WI38 (cell line): ENCODE data around the gene HSF5.
"Not testable (repeated sequence)": the region's sequence is repeated elsewhere in the genome, so short reads cannot be mapped to it uniquely, and the experiment has no call there.

Source experiments
- H3K4me3 ChIP-seq: 2 replicates; pipeline ENCODE4 v1.5.1; 2011; ENCODE audit warnings: low read depth, mild to moderate bottlenecking, control low read depth, low read length
- TF ChIP-seq, protein P1 (sequence below): IDR thresholded peaks from 2 replicates; pipeline ENCODE4 v1.5.1; 2012; ENCODE audit warnings: low read depth, mild to moderate bottlenecking, control low read depth, low read length

Gene HSF5

DNA sequence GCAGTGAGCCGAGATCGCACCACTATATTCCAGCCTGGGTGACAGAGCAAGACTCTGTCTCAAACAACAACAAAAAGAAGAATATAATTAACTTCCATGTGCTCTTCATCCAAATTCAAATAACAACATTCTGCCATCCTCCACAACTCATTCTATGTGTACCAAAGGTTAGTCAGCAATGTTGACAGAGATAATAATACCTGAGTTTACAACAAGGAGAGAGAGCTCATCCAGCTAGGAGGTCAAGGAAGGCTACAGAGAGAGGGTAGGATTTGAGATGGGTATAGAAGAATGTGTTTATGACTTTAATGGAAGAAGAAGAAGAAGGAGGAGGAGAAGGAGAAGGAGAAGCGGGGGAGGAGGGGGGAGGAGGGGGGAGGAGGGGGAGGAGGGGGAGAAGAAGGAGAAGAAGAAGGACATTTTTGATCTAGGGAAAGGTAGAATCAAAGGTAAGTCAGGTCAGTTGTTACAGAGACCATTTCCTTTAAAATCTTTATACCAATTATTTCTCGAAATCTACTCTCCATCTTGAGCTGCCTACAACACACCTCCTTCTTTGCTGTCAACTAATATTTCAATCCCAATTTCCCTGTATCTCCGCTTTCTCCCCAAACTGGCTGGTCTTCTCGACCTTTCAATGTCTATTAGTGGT, 10.1 kb upstream of the HSF5 start:
- TF ChIP-seq, protein P1, sequence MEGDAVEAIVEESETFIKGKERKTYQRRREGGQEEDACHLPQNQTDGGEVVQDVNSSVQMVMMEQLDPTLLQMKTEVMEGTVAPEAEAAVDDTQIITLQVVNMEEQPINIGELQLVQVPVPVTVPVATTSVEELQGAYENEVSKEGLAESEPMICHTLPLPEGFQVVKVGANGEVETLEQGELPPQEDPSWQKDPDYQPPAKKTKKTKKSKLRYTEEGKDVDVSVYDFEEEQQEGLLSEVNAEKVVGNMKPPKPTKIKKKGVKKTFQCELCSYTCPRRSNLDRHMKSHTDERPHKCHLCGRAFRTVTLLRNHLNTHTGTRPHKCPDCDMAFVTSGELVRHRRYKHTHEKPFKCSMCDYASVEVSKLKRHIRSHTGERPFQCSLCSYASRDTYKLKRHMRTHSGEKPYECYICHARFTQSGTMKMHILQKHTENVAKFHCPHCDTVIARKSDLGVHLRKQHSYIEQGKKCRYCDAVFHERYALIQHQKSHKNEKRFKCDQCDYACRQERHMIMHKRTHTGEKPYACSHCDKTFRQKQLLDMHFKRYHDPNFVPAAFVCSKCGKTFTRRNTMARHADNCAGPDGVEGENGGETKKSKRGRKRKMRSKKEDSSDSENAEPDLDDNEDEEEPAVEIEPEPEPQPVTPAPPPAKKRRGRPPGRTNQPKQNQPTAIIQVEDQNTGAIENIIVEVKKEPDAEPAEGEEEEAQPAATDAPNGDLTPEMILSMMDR: no peak
- no peak overlapping the region for H3K4me3 ChIP-seq

DNA sequence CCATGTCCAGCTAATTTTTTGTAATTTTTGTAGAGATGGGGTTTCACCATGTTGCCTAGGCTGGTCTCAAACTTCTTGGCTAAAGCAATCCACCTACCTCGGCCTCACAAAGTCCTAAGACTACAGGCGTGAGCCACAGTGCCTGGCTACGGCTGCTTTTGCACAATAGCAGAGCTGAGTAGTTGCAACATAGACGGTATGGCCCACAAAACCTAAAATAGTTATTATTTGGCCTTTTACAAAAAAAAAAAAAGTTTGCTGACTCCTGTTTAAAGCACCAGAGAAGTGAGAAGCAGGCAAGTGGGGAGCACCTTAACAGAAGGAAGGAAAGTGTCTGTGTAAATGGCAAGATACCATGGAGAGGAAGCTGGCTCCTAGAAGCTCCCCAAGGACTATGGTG, 5.3 kb upstream of the HSF5 start:
- no peak overlapping the region for H3K4me3 ChIP-seq
- TF ChIP-seq, protein P1: no peak

DNA sequence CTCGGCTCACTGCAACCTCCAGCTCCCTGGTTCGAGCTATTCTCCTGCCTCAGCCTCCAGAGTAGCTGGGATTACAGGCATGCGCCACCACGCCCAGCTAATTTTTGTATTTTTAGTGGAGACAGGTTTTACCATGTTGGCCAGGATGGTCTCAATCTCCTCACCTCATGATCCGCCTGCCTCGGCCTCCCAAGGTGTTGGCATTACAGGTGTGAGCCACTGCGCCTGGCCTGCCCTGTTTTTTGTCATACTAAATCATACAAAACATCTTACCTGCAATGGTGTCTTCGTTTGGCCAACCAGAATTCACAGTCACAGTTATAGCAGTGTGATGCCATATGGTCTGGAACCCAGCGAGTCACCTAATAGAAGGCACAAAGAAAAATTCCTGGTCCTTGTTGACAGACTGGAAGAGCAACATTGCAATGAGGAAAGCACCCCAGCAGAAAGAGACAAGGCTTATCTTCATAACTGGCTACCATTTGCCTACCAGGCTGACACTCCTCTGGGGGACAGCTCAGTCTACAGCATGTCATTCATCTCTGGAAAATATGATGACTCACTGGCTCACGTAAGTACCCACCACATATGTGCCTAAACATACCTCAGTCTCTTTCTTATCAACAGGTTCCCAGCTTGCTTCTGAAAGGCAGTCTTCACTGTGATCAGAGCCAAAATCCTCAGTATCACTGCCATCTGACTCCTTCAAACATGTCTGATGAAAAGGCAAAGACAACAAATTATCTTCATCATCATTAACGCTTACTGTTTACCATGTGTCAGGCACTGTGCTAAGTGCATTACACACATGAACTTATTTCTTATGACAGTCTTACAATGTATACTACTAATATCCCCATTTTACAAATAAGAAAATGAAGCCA, 4.3 kb upstream of the HSF5 start:
- H3K4me3 ChIP-seq: no peak overlapping the region
- TF ChIP-seq, protein P1: no peak

DNA sequence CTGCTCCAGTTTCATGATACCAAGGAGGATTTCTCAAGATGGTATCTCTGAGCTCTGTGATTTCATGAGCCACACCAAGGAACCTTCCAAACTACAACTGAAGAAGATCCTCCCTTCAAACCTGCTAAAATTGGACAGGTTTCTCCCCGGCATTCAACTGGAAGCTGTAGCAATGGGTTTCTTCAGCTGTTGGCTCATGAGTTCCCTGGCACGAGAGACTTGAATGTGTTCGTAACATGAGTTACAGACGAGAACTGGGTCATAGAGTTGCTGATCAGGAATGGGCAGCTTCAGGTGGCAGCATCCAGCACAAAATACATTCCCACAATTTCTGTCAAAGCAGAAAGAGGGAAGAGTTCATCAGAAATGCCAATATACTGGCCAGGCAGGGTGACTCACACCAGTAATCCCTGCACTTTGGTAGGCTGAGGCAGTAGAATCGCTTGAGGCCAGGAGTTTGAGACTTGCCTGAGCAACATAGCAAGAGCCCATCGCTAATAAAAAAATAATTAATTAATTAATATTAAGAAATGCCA, 3.4 kb upstream of the HSF5 start:
- TF ChIP-seq, protein P1: no peak
- H3K4me3 ChIP-seq: no peak overlapping the region

DNA sequence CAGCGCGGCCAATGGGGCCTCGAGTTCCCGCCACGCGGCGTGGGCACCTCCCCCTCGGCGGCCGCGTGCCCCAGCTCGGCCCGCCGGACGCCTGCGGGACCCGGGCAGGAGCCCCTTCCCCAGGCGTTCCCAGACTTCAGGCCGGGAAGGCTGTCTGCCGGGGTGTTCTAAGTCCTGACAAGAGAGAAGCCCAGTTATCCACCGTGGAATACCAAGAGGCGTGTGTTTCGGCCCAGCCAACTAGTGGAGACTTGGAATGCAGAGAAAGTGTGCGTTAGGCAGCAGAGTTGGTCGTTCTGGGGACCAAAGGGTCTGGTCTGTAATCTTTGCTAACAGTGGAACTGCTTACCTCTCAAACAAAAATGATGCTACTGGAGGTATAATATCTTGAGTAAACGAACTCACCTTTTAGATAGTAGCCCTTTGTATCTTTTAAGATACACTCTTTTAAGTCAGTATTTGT, 251 bp upstream of the HSF5 start:
- H3K4me3 ChIP-seq: no peak overlapping the region
- TF ChIP-seq, protein P1: no peak

DNA sequence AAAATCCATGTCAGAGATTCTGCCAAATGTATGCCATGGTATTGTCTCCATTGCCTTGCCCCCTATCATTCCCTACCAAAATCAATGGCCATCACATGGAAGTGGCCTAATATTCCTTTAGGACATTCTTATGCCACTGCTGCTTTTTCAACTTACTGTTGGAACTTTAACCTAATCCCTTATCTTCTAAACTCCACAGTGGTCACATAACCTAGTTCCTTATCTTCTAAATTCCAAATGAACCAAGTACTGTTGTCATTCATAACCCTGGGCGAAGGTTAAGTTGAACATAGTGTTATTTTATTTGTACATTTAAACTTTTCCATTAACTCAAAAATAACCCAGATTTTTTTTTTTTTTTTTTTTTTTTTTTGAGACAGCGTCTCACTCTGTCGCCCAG, 3.6 kb downstream of the HSF5 start:
- H3K4me3 ChIP-seq: no peak overlapping the region
- TF ChIP-seq, protein P1: no peak

DNA sequence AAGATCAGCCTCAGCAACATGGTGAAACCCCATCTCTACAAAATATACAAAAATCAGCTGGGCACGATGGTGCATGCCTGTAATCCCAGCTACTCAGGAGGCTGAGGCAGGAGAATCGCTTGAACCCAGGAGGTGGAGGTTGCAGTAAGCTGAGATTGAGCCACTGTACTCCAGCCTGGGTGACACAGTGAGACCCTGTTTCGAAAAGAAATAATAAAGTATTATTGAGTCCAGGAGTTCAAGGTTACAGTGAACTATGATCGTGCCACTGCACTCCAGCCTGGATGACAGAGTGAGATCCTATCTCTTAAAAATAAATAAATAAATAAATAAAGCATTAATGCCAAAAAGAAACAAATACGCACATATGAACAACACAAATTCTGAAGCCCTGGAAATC, 6.4 kb downstream of the HSF5 start:
- not testable (repeated sequence) for H3K4me3 ChIP-seq
